GM19351 (cell line): ENCODE results near the gene MAOB.
"Not testable (repeated sequence)": the region's sequence is repeated elsewhere in the genome, so short reads cannot be mapped to it uniquely, and the experiment has no call there.

ENCODE experiments used
- ATAC-seq: cut with Tn5 transposase; IDR thresholded peaks from one replicate; pipeline ENCODE4 v1.9.1; 2021; ENCODE audit warnings: mild to moderate bottlenecking, moderate library complexity; ENCODE audit not compliant: unreplicated experiment

Gene MAOB

DNA sequence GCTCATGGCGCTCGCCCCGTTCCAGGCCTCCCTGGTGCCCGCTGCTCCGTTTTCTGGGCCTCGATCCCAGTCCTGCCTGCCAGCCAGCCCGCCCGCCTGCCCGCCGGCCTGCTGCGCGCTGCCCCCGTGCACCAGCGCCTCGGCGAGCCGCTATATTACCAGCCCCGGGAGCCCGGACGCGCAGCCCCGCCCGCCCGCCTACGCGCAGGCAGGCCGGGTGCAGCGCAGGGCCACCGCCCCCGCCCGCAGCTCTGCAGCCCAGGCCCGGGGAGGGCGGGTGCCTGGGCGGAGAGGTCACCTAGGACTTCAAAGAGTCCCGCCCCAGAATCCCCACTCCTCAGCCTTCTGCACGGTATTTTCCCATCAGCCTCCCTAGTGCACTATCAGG is at the start of gene MAOB:
Gene MAOB (minus strand): TSS at position 157 of the 388 bp plus-strand sequence. CDS start 151 bp downstream, at position 6.
- peak; percentile 59 for ATAC-seq

DNA sequence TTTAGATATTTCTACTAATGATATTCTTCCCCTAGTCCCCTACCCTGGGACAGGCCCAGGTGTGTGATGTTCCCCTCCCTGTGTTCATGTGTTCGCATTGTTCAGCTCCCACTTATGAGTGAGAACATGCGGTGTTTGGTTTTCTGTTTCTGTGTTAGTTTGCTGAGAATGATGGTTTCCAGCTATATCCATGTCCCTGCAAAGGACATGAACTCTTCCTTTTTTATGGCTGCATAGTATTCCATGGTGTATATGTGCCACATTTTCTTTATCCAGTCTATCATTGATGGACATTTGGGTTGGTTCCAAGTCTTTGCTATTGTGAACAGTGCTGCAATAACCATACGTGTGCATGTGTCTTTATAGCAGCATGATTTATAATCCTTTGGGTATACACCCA is 39.8 kb upstream of the MAOB start:
- not testable (repeated sequence) for ATAC-seq

DNA sequence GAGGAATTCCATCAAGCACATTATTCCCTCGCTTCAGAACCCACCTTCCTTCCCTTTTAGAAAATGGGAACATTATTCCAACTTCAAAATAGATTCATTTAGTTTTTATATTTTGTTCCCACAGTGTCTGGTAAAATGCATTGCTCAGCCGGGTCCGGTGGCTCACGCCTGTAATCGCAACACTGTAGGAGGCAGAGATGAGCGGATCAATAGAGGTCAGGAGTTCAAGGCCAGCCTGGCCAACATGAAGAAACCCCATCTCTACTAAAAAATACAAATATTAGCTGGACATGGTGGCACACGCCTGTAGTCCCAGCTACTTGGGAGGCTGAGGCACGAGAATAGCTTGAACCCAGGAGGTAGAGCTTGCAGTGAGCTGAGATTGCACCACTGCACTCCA is 28.5 kb upstream of the MAOB start:
- ATAC-seq, result not testable (repeated sequence)

DNA sequence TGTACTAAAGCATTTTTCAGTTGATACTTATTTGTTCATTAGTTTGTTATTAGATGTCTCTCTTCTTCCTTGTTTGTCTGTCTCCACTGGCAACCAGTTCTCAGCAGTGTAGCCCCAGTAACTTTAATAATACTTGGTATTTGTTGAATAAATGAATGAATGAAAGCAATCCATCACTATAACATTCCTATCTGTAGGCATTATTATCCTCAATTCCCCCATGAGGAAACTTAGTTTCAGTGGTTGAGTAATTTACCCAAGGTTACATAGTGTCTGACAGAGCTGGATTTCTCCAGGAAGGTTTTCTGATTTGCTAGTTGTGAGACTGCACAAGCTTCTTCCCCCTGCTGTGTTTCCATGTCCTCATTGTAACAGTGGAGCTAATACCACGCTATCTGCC is 27.8 kb upstream of the MAOB start:
- ATAC-seq, result no peak

GRCh38 chrX:43909141-43909540 is 26.9 kb upstream of the MAOB start:
- ATAC-seq, result no peak

DNA sequence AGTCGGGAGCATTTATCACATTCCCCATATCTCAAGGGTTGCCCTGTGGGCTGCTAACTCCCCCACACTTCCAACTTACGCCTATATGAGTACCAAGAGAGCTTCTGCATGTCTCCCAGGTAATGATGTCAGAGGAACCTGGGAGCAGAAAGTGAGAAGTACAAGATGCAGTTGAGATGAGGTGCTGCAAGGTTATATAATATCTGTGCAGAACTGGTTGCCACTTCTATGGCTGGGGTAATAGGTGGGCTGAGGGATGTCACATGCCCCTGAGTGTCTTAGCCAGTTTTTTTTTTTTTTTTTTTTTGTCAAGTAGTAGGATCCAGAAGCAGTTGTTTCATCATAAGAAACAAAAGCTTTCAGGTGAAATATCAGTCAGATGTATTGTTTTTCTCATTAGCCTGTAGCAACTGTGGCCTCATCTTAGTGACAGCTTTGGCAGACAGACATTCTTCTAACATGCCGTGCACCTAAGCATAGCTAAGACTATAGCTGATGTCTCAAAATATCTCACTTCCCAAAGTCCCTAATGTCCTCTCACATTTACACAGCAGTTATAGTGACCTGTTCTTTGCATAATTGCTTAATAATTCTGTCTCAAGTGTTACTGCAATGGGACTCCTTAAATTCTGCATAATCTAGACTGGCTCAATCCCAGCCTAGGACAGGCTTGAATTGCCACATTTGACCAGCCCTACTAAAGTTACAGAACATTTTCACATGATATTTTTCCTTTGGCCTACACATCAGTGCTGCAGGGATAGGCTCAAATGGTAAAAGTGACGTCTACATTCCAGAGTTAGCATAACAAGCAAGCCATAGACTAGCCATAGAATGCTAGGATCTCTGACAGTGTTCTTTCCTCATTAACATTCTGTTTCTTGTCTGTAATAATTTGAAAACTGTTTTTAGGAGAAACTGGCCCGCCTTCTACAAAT is 17.9 kb upstream of the MAOB start:
- ATAC-seq, result no peak

- no peak for ATAC-seq
These were observed 16.3 kb upstream of the MAOB start for GRCh38 chrX:43898406-43899035.

GRCh38 chrX:43897290-43897689 is 15.0 kb upstream of the MAOB start:
- ATAC-seq, result no peak

DNA sequence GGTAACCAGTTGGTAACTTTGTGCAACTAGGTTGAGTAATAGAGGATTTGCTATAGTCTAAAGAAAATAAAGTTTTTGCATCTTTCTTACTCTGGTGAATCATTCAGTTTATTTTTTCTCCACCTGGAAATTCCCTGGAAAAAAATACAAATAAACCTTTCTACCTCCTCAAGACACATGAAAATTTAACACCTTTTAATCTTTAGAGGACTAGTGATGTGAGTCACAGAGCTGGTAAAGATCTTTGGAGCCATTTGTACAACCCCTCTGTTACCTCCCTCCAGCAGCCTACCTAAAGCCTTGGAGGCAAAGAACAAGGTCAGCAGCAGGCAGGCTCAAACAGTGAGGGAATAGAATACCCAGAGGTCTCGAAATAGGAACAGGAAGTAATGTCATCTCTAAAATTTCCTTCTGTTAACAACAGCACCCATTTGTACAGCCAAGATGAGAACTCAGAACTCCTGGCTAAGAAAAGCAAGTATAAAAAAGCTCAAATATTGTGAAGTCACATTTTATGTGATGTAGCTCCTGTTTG is 10.2 kb upstream of the MAOB start:
- ATAC-seq, result no peak

DNA sequence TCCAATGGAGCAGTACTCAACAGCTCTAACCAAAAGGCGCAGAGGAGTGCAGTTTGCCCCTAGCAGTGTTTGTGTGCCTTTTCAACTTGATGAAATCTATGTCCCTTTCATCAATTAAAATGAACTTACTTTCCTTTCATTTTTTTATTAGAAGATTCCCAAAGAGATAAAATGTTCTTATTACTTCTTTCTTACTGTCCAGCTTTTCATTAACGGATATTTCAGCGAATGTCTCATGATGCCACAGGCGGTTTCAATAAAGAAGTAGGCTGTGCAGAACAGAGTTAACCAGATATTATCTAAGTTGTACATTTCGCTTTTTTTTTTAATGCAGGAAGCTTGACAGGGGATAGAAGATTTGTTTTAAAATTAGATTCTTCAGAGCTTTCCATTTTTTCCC is 3.4 kb upstream of the MAOB start:
- no peak for ATAC-seq

- ATAC-seq, result no peak
These were observed 598 bp downstream of the MAOB start for GRCh38 chrX:43881410-43882293.

GRCh38 chrX:43880425-43880824 is 1.8 kb downstream of the MAOB start:
- ATAC-seq, result no peak

DNA sequence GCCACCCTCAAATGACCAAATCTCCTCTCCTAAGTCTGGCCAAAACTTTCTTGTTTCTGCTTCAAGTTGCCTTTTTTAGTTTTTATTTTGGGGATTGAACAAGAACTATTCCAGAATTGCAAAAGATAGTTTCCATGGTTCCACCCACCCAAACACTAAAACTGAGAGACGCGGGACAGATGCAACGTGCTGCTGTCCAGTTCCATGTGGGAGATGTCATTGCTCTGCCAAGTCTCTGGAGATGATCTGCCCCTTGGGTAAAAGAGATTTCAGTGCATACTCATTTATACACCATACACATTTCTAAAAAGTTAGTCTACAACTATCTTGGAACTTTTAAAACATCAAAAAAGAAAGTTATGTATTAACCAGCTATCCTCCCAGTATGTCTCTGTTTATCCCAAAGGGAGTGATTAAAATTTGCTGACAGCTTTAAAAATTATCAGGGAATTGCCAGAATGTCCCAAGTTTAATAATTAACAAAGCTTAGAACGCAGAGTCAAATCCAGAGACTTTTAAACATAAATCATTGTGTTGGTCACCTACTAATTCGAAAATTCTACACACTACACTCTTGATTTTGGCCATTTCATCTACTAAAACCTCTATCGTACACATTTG is 3.2 kb downstream of the MAOB start:
- no peak for ATAC-seq

GRCh38 chrX:43876680-43877079 is 5.6 kb downstream of the MAOB start:
- no peak for ATAC-seq

DNA sequence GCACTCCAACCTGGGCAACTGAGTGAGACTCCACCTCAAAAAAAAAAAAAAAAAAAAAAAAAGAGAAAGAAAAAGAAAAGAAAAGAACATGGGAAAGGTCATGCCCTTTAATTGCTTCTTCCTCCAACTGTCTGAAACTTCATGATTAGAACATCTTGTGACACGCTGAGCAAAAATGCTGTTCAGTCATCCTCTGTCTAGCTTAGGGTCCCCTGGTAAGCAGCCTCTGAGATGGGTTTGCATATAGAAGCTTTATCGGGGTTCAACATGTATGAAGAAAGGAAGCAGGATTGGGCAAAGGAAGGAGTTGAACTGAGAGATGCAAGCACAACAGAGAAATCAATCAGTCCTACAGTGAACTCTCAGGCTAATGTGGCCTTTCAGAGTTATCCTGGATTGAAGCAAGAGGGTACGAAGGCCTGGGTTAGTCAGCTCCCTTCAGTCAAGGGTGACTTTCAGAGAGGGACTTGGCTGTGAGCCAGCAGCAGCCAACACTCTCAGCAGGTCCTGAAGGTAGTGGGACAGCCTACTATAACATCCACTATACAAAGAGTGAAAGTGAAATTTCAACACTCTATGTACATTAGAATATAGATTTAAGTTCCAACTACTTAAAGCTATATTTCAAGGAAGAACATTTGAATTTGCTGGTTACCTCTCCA is 11.4 kb downstream of the MAOB start:
- no peak for ATAC-seq

DNA sequence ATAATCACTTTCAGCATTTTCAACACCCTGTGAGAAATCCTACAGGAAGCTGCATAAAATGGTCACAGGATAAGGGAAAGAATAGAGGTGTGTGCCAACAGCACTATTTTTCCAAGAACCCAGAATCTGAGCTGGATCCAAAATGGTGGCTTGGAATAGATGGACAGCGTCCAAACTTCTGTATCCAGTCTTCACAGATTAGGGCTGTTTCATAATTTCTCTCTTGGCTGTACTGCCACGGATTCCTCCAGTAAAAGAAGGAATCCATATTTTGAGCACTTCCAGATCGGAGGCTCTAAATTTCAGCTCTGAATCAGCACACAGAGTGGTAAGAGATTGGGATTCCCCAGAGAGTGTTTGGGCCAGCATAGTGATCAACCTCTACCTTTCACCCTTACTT is 12.2 kb downstream of the MAOB start:
- ATAC-seq, result no peak

DNA sequence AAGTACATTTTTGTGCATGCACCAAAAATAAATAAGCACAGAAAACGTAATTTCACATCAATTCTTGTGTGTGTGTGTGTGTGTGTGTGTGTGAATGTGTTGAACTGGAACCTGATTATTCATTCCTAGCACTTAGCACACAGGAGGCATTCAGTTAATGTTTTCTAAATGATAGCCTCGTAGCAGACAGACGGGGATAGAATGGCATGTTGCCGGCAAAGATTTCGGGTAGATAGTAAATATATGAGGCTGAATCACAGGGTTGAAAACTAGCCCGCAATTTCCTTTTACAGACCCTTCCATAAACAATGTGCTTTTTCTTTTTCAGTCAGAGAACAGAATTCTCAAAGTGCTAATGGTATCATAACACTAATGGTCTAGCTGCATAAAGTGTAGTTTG is 13.5 kb downstream of the MAOB start:
- no peak for ATAC-seq

- no peak for ATAC-seq
These were observed 15.8 kb downstream of the MAOB start for GRCh38 chrX:43866423-43866822.

DNA sequence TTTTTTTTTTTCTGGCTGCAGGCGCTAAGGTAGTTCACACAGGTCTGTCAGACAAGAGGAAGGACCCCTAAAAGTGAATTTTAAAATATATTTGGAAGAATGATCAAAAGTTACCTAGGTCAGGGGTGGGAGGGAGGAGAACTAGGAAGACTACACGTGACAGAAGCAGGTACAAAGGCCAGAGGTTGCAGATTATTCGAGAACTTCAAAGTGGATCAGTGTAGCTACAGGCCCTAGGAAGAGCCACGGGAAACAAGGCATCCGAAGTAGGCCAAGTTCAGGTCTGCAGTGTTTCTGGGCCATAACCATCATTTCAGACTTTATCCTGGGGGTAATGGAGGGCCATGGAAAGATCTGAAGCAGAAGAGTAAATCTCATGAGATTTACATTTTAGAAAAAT is 16.5 kb downstream of the MAOB start:
- ATAC-seq, result no peak

- no peak for ATAC-seq
These were observed 19.8 kb downstream of the MAOB start for GRCh38 chrX:43862434-43862833.
